GM19328 (cell line): ENCODE results near the gene FMNL2.

Source experiments
- ATAC-seq: cut with Tn5 transposase; IDR thresholded peaks from one replicate; pipeline ENCODE4 v1.9.1; 2021; ENCODE audit warnings: mild to moderate bottlenecking, moderate library complexity; ENCODE audit not compliant: unreplicated experiment

FMNL2 gene

GRCh38 chr2:152569186-152569585 lies 234.2 kb downstream of the FMNL2 start:
- no peak for ATAC-seq

GRCh38 chr2:152571048-152571766 lies 236.2 kb downstream of the FMNL2 start:
- ATAC-seq, result no peak

GRCh38 chr2:152572031-152572430 lies 237.1 kb downstream of the FMNL2 start:
- ATAC-seq, result no peak

GRCh38 chr2:152573168-152573567 lies 238.2 kb downstream of the FMNL2 start:
- ATAC-seq, result peak; percentile 74

- ATAC-seq, result no peak
These were observed 242.6 kb downstream of the FMNL2 start for GRCh38 chr2:152577579-152577978.

GRCh38 chr2:152578573-152578972 lies 243.6 kb downstream of the FMNL2 start:
- no peak for ATAC-seq

GRCh38 chr2:152580714-152581113 lies 245.7 kb downstream of the FMNL2 start:
- ATAC-seq, result no peak

GRCh38 chr2:152581360-152581759 lies 246.4 kb downstream of the FMNL2 start:
- no peak for ATAC-seq

- ATAC-seq, result no peak
These were observed 247.1 kb downstream of the FMNL2 start for GRCh38 chr2:152582081-152582480.

GRCh38 chr2:152583512-152584229 lies 248.7 kb downstream of the FMNL2 start:
- ATAC-seq, result no peak

GRCh38 chr2:152584301-152584700 lies 249.3 kb downstream of the FMNL2 start:
- ATAC-seq, result no peak

- no peak for ATAC-seq
These were observed 251.0 kb downstream of the FMNL2 start for GRCh38 chr2:152585830-152586484.

GRCh38 chr2:152587187-152587947 lies 252.4 kb downstream of the FMNL2 start:
- ATAC-seq, result no peak

- ATAC-seq, result no peak
These were observed 254.0 kb downstream of the FMNL2 start for GRCh38 chr2:152588998-152589397.

GRCh38 chr2:152594022-152594766 lies 259.2 kb downstream of the FMNL2 start:
- ATAC-seq, result peak; percentile 78

- no peak for ATAC-seq
These were observed 259.8 kb downstream of the FMNL2 start for GRCh38 chr2:152594792-152595191.

GRCh38 chr2:152598975-152599759 lies 264.2 kb downstream of the FMNL2 start:
- ATAC-seq, result no peak

- no peak for ATAC-seq
These were observed 265.2 kb downstream of the FMNL2 start for GRCh38 chr2:152600051-152600657.

- no peak for ATAC-seq
These were observed 265.7 kb downstream of the FMNL2 start for GRCh38 chr2:152600697-152601096.
